ENCODE data around the gene STC2. TPM values are rescaled to one million over a fixed set of nuclear protein-coding genes. Genes with fewer than 3 reads are reported as not detected.
"Not testable (repeated sequence)": the region's sequence is repeated elsewhere in the genome, so short reads cannot be mapped to it uniquely, and the experiment has no call there.

STC2 gene, protein sequence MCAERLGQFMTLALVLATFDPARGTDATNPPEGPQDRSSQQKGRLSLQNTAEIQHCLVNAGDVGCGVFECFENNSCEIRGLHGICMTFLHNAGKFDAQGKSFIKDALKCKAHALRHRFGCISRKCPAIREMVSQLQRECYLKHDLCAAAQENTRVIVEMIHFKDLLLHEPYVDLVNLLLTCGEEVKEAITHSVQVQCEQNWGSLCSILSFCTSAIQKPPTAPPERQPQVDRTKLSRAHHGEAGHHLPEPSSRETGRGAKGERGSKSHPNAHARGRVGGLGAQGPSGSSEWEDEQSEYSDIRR
- total RNA-seq: under 0.01 TPM

DNA sequence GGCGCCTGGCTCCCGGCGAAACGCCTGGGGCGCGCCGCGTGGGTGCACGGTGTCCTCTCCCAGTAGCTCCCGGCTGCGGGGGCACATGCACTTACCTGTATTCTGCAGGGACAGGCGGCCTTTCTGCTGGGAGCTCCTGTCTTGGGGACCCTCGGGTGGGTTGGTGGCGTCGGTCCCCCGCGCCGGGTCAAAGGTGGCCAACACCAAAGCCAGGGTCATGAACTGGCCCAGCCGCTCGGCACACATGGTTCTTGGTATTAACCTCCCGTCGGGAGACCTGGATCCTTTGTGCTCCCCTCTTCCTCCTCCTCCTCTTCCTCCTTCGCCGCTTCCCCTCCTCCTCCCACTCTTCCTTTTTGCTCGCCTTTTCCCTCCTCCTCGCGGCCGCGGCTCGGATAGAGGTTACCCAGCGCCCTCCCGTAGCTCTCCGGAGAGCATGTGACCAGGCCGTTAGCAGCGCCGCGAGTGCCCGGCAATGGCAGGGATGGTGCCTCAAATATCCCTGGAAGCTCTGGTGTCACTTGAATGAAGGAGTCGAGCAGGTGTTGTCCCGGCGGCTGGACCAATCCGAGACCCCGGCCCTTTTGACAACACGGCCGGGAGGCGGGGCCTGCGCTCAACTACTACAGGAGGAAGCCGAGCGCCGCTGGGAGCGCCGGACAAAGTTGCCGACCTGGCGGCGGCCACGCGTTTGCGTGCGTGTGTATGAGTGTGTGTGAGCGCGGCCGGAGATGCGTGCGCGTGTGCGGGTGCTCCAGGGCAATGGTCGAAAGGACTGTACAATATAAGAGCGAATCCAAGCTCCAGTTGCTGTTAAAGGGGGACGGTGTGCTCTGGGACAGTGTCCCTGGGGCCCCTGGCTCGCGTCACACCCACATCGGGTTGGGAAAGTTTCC lies at the start of gene STC2:
TSS of gene STC2 (minus strand) at position 467 of the 896 bp plus-strand sequence. CDS start at position 246, 221 bp downstream.
- no peaks in the 10 kb centered on the region for H3K9me3 ChIP-seq (ENCODE audit: low read depth, low read length)
- no peak within 1 kb of the TSS for H3K4me3 ChIP-seq (ENCODE audit: low read length)
- peaks cover 6% of the 10 kb centered on the region for H3K4me1 ChIP-seq (ENCODE audit: insufficient read depth, low read length)
- peaks cover 71% of the 10 kb centered on the region for H3K27me3 ChIP-seq (ENCODE audit: insufficient read depth, low read length)

DNA sequence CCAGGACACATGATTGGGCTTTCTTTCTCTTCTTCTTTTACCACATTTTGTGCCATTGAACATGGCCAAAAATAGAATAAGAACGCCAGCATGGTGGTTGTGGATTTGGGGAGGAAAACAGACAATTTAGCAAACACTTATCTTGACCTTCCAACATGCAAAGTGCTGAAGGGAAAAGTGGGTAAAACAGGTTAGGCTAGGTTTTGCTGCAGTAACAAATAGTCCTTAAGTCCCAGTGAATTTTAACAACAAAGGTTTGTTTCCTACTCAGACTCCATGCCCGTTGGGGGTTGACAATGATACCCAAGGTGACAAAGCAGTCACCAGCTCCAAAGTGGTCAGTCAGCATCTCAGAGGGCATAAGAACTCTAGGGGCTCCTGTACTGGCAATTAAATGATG lies 43.2 kb upstream of the STC2 start:
- Histone ChIP-seq H3K4me3 (ENCODE audit: low read length) (no peak overlapping the region), H3K4me1 (ENCODE audit: insufficient read depth, low read length) (no peaks in the 10 kb centered on the region), H3K27me3 (ENCODE audit: insufficient read depth, low read length) (no peaks in the 10 kb centered on the region), H3K9me3 (ENCODE audit: low read depth, low read length) (no peaks in the 10 kb centered on the region)

DNA sequence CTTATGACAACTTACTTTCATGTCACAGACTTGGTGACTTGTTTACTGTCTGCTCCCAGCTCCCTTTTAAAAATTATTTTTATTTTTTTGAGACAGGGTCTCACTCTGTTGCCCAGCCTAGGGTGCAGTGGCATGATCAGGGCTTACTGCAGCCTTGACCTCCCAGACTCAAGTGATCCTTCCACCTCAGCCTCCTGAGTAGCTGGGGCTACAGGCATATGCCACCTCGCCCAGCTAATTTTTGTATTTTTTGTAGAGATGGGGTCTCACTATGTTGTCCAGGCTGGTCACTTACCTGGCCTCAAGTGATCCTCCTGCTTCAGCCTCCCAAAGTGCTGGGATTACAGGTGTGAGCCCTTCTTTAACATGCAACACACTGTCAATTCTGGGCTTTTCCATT lies 35.2 kb upstream of the STC2 start:
- not testable (repeated sequence) for H3K9me3 ChIP-seq (ENCODE audit: low read depth, low read length); H3K4me3 ChIP-seq (ENCODE audit: low read length); H3K27me3 ChIP-seq (ENCODE audit: insufficient read depth, low read length); H3K4me1 ChIP-seq (ENCODE audit: insufficient read depth, low read length)

DNA sequence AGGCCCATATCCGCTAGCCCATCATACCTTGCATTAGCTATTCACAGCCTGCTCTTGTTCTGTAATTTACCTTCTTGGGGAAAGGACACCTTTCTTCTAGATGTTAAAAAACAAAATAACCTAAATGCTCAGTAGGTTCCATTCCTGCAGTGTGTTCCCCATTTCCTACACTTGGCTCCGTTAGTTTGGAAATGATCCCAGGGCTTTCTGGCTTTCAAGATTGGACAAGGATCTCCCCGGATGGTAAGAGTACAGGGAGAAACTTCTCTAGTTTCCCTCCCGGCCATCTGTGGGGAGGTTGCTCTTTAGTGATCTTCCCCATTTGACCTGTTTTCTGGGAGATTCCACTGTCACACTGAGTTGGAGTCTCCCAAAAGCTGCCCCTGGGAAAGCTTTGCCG lies 27.3 kb upstream of the STC2 start:
- H3K4me1 ChIP-seq (ENCODE audit: insufficient read depth, low read length): no peaks in the 10 kb centered on the region
- H3K4me3 ChIP-seq (ENCODE audit: low read length): no peak overlapping the region

DNA sequence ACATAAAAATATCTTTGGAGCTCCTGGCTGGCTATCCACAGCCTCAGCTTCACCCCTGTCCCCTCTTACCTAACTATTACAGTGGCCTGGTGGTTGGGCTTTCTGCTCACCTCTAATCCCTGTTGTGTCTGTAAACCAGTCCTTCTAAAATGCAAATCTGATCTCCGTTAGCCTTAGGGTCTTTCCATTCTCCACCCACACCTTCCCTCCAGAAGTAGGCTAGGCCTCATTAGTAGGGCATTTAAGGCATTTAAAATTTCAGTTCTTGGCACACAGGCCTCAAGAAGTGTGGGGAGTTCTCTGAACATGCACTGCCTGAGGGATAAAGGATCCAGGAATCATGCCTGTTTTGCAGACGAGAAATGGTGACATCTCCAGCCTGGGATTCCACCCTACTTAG lies 26.4 kb upstream of the STC2 start:
- Histone ChIP-seq H3K9me3 (ENCODE audit: low read depth, low read length) (no peaks in the 10 kb centered on the region), H3K27me3 (ENCODE audit: insufficient read depth, low read length) (peaks cover 3% of the 10 kb centered on the region), H3K4me3 (ENCODE audit: low read length) (no peak overlapping the region), H3K4me1 (ENCODE audit: insufficient read depth, low read length) (no peaks in the 10 kb centered on the region)

More for the DNA sequence above, 27.3 kb upstream of the STC2 start:
- peaks cover 3% of the 10 kb centered on the region for H3K27me3 ChIP-seq (ENCODE audit: insufficient read depth, low read length)
- no peaks in the 10 kb centered on the region for H3K9me3 ChIP-seq (ENCODE audit: low read depth, low read length)

DNA sequence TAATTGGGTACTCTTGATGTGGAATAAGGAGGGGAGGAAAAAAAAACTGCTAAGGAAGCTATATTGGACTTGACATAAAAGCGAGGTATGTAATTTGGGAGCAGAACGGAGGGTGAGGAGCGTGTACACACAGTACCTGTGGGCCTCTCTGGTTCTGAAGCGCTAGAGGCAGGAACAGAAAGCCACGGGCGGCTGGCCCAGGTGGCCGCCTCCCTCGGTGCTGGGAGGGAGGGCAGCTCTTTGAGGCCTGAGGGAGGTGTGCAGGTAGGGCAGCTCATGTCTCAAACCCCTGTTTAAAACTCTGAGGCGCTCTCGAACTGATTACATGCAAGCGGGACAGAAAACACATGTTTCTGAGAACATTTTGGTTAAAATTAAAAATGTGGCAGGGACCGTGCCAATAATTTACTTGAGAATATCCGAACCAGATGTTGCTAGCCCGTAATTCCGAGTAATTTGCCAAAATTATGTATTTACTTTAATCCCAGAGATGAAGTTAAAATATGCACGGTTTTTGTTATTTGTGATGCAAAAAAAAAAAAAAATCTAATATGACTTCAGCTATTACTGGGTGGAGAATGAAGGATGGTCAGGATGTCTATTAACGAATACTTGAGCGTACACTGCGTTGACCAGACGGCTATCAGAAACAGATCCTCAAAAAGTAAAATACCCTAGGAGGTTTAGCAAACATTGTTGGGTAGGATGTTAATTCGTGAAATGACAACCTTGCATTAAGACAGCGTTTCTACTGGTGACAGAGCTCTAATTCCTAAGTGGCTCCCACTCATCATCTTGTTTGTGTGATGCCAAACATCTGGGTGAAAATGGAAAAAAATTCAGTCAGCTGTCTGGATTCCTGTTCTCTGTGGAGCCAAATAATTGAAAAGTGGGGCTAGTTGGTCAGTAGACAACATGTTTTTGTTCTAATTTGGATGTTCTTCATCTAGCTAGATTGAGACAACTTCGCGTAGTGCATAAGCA lies 24.4 kb upstream of the STC2 start:
- no peaks in the 10 kb centered on the region for H3K4me1 ChIP-seq (ENCODE audit: insufficient read depth, low read length)
- no peak overlapping the region for H3K4me3 ChIP-seq (ENCODE audit: low read length)
- peaks cover 3% of the 10 kb centered on the region for H3K27me3 ChIP-seq (ENCODE audit: insufficient read depth, low read length)
- no peaks in the 10 kb centered on the region for H3K9me3 ChIP-seq (ENCODE audit: low read depth, low read length)

DNA sequence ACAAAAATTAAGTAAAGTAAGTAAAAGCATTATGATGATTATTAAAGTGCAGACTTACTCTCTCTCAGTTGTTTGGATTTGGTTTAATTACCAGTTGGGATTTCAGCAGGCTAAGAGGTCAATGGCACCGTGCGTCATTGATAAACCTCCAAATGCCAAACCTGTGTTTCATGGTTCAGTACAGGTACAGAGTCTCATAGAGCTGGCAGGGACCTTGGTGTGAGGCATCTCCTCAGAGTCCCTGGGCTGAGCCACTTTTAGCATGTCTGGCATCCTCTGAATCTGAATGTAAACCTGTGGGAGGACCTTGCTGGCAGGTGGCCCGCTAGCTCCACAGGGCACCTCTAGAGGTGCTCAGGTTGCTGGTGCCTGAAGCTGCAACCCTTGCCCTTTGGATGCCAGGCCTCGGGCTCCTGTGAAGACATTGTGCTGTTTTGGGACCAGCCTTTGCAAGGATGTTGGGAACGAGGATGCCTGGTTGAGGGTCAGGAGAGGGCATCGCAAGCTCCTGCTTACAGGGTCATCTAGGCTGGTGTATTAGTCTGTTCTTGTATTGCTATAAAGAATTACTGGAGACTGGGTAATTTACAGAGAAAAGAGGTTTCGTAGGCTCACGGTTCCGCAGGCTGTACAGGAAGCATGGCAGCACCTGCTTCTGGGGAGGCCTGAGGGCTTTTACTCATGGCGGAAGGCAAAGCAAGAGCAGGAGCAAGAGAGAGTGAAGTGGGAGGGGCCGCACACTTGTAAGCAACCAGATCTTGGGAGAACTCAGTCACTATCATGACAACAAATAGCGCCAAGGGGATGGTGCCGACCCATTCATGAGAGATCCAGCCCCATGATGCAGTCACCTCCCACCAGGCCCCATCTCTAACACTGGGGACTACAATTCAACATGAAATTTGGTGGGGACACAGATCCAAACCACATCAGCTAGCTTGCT lies 14.9 kb upstream of the STC2 start:
- Histone ChIP-seq H3K9me3 (ENCODE audit: low read depth, low read length) (no peaks in the 10 kb centered on the region), H3K4me3 (ENCODE audit: low read length) (no peak overlapping the region), H3K27me3 (ENCODE audit: insufficient read depth, low read length) (no peaks in the 10 kb centered on the region), H3K4me1 (ENCODE audit: insufficient read depth, low read length) (no peaks in the 10 kb centered on the region)

DNA sequence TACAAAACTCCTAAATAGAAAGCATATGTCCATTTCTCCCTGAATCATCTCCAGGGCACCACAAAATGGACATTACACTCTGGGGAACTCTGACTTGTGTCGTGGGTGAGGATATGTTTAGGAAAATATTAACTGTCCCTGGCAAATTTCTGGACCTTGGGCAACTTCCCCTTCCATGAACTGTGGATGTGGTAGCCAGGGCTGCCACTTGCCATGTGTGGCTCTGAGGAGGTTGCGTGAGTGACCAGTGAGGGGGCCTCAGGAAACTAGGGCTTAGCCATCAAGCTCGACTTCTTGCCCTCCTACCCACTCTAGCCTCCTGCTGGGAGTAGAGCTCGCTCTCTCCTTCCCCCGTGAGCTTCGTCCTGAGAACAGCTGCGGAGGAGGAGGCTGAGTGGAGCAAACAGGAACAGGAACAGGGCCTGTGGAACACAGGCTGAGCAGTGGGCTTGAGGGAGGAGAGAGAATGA lies 13.8 kb upstream of the STC2 start:
- no peaks in the 10 kb centered on the region for H3K27me3 ChIP-seq (ENCODE audit: insufficient read depth, low read length)
- H3K4me3 ChIP-seq (ENCODE audit: low read length): no peak overlapping the region
- H3K9me3 ChIP-seq (ENCODE audit: low read depth, low read length): no peaks in the 10 kb centered on the region
- no peaks in the 10 kb centered on the region for H3K4me1 ChIP-seq (ENCODE audit: insufficient read depth, low read length)

DNA sequence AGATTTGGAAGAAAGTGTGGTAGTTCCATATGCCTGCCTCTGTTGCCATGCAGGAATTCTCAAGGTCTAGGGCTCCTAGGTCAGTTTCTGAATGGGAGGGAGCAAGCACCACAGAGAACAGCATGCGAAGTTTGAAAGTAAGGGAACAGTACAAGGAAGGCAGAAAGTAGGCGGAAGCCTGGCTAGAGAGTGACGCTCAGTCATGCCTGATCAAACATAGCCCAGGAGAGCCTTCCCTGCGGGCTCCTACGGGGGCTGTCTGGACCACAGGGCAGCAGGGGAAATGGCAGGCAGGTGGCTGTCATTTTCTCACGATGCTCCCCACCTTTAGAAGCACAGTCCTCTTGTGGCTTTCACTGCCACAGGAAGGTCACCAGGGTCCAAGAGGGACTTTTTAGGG lies 12.8 kb upstream of the STC2 start:
- Histone ChIP-seq H3K9me3 (ENCODE audit: low read depth, low read length) (no peaks in the 10 kb centered on the region), H3K4me1 (ENCODE audit: insufficient read depth, low read length) (no peaks in the 10 kb centered on the region), H3K4me3 (ENCODE audit: low read length) (no peak overlapping the region), H3K27me3 (ENCODE audit: insufficient read depth, low read length) (no peaks in the 10 kb centered on the region)

DNA sequence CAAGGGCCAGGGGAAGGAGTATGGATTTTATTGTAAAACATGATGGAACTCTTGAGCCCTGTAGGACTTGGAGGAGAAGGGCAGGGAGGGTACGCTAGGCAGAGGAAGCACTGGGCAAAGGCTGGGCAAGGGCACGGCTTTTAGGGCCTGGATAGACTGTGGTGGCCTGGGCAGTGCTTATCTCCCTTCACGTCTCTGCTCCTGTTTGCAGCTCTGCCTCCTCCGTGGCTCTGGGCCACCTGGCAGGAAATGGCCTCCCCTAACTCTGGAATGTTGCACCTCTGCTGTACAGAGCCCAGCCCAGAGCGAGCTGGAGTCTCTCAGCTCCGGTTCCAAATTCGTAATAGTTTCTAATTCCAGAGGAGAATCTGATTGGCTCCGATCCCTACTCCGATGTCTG lies 12.2 kb upstream of the STC2 start:
- no peaks in the 10 kb centered on the region for H3K27me3 ChIP-seq (ENCODE audit: insufficient read depth, low read length)
- H3K4me3 ChIP-seq (ENCODE audit: low read length): no peak overlapping the region
- H3K4me1 ChIP-seq (ENCODE audit: insufficient read depth, low read length): no peaks in the 10 kb centered on the region

DNA sequence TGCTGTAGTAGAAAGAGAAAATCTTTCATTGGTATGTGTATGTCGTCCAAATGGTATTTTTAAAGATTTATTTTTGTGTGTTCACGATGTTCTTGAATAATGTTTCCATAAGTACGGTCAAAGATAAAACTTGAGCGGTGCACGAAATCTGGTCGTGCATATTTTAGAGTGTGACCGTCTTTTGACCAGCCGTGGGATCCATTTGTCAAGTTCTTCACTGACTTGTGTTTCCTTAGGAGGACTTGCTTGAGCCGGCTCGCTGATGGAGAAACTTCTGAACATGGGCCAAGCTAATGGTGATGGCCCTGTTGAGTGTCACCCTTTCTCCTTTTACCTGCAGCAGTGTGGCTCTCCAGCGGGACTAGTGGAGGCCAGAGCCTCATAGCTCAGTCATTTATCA lies 11.1 kb upstream of the STC2 start:
- H3K4me1 ChIP-seq (ENCODE audit: insufficient read depth, low read length): no peaks in the 10 kb centered on the region
- no peak overlapping the region for H3K4me3 ChIP-seq (ENCODE audit: low read length)
- H3K27me3 ChIP-seq (ENCODE audit: insufficient read depth, low read length): no peaks in the 10 kb centered on the region
- H3K9me3 ChIP-seq (ENCODE audit: low read depth, low read length): no peaks in the 10 kb centered on the region

More for the DNA sequence above, 12.2 kb upstream of the STC2 start:
- no peaks in the 10 kb centered on the region for H3K9me3 ChIP-seq (ENCODE audit: low read depth, low read length)

DNA sequence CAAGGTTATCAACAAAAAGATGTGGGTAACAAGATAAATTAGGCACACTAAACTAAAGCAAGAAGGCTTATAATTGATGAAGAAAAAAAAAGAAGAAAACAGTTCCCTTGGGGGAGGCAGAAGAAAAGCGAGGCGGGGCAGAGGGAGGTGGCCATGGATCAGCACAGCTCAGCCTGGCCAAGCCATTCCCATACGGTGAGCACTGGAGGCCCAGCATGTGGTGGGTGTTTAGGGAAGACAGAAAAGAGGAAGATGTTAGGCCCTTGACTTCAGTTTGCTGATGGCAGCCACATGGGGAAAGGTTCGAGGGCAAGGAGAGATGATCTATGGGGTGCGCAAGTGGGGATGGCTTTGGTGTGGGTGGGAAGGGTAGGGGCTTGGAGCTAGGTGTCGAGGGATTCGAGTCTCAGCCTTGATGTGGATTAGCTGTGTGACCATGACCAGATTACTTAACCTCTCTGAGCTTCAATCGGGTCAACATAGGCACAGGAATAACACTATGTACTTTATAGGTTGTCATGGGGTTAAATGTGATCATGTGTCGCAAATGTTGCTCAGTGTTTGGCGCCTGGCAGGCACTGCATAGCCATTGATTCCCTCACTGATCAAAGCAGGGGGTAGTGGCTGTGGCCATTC lies 10.3 kb upstream of the STC2 start:
- no peak overlapping the region for H3K4me3 ChIP-seq (ENCODE audit: low read length)
- H3K4me1 ChIP-seq (ENCODE audit: insufficient read depth, low read length): no peaks in the 10 kb centered on the region
- H3K27me3 ChIP-seq (ENCODE audit: insufficient read depth, low read length): peaks cover 5% of the 10 kb centered on the region
- H3K9me3 ChIP-seq (ENCODE audit: low read depth, low read length): no peaks in the 10 kb centered on the region

DNA sequence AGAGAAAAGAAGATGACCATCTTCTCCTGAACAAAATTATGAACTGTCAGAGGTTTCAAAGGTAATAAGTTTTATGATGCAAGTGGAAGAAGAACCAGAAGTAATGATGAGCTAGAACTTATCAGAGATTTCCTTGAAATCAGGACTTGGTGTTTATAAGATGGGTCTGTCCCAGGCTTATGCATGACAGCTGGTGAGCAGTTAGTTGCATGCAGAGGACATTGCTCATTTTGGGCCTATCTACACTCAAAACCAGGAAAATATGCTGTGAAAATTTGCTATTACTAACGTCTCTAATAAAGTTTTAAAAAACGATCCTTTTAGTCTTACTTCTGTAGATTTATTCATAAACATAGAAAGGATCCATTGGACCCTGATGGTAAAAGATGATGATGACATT lies 6.6 kb upstream of the STC2 start:
- Histone ChIP-seq H3K27me3 (ENCODE audit: insufficient read depth, low read length) (peaks cover 25% of the 10 kb centered on the region), H3K4me3 (ENCODE audit: low read length) (no peak overlapping the region), H3K9me3 (ENCODE audit: low read depth, low read length) (no peaks in the 10 kb centered on the region), H3K4me1 (ENCODE audit: insufficient read depth, low read length) (no peaks in the 10 kb centered on the region)

All from mononuclear cell (primary cell).